BE2C (cell line): ENCODE results near the gene ENOX1.

ENCODE experiments used
- DNase-seq: peaks from one replicate; pipeline ENCODE4 v3.0.0-alpha.2; 2020
- H3K27me3 ChIP-seq: fragments of 250-450 bp; sonication (Bioruptor Pico); 2 replicates; pipeline ENCODE4 v1.5.1; 2020; ENCODE audit warnings: mild to moderate bottlenecking
- H3K36me3 ChIP-seq: fragments of 250-450 bp; sonication (Bioruptor Pico); 2 replicates; pipeline ENCODE4 v1.5.1; 2020; ENCODE audit warnings: mild to moderate bottlenecking
- H3K4me1 ChIP-seq: fragments of 250-450 bp; sonication (Bioruptor Pico); 2 replicates; pipeline ENCODE4 v1.5.1; 2020
- H3K4me3 ChIP-seq: 2 replicates; pipeline ENCODE4 v1.5.1; 2011; ENCODE audit warnings: low read depth, low read length
- H3K9me3 ChIP-seq: fragments of 250-450 bp; sonication (Bioruptor Pico); 2 replicates; pipeline ENCODE4 v1.5.1; 2020
- TF ChIP-seq, protein P1 (sequence below): IDR thresholded peaks from 2 replicates; pipeline ENCODE4 v1.5.1; 2012; ENCODE audit warnings: mild to moderate bottlenecking, low read depth, low read length

Gene ENOX1

DNA sequence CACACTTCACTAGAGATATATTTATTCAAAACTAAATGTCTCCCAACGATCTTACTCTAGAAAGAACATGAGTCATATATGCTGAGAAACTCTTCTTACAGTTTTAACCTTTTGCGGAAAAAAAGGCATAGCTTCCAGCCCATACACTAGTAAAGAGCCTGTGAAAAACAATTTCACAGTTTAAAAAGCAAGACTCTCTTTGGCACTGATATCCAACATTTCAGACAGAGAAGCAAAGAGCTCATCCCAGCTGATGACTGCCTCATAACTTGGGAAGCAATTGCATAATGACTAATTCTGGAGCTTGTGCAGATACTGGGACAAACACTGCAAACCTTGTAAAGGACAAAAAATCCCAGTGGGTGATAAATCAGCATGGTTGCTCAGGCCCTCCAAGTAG is 88.0 kb downstream of the ENOX1 start:
- Histone ChIP-seq H3K4me3 (no peak overlapping the region), H3K36me3 (no peaks in the 10 kb centered on the region), H3K9me3 (no peaks in the 10 kb centered on the region), H3K4me1 (peaks cover 13% of the 10 kb centered on the region; the same call in 1 of the 2 replicates), H3K27me3 (no peaks in the 10 kb centered on the region)
- TF ChIP-seq, protein P1, sequence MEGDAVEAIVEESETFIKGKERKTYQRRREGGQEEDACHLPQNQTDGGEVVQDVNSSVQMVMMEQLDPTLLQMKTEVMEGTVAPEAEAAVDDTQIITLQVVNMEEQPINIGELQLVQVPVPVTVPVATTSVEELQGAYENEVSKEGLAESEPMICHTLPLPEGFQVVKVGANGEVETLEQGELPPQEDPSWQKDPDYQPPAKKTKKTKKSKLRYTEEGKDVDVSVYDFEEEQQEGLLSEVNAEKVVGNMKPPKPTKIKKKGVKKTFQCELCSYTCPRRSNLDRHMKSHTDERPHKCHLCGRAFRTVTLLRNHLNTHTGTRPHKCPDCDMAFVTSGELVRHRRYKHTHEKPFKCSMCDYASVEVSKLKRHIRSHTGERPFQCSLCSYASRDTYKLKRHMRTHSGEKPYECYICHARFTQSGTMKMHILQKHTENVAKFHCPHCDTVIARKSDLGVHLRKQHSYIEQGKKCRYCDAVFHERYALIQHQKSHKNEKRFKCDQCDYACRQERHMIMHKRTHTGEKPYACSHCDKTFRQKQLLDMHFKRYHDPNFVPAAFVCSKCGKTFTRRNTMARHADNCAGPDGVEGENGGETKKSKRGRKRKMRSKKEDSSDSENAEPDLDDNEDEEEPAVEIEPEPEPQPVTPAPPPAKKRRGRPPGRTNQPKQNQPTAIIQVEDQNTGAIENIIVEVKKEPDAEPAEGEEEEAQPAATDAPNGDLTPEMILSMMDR: no peak
- no peak for DNase-seq

DNA sequence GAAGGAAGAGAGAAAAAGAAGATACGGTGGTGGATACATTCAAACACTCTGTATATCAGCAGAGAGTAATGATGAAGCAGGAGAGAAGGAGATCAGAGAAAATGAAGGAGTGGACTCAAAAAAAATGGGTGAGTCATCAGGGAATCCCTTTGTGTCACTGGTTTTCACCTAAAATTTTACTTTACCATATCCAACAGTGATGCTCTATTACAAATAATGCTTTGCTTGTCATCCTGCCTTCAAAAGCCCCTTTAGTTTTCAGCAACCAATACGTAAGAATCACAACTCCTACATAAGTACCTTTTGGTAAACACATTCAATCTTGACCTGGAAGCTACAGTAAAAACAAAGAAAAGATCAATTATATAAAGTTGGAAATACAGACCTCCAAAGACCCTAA is 88.8 kb downstream of the ENOX1 start:
- Histone ChIP-seq H3K27me3 (no peaks in the 10 kb centered on the region), H3K4me1 (peaks cover 9% of the 10 kb centered on the region; the same call in 1 of the 2 replicates), H3K9me3 (no peaks in the 10 kb centered on the region), H3K36me3 (no peaks in the 10 kb centered on the region), H3K4me3 (no peak overlapping the region)
- TF ChIP-seq, protein P1: no peak
- no peak for DNase-seq

DNA sequence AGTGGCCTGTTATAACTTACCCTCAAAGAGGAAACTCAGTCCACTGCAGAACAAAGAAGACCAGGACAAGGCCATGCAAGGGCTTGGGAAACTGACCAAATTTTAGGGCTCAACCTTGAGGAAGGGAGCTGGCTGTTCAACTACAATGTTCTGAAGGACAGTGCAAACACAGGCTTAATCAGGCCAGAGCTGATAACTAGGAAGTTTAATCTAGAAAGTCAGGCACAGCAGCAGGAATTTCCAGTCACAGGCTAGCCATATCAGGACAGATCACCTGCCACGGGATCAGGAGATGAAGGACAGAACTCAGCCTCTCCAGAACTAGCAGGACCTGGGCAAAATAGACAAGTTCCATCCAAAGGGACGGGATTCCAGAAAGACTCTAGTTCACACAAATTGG is 89.4 kb downstream of the ENOX1 start:
- H3K9me3 ChIP-seq: no peaks in the 10 kb centered on the region
- peaks cover 9% of the 10 kb centered on the region; the same call in 1 of the 2 replicates for H3K4me1 ChIP-seq
- no peaks in the 10 kb centered on the region for H3K36me3 ChIP-seq
- TF ChIP-seq, protein P1: no peak
- H3K27me3 ChIP-seq: no peaks in the 10 kb centered on the region
- H3K4me3 ChIP-seq: no peak overlapping the region
- no peak for DNase-seq

DNA sequence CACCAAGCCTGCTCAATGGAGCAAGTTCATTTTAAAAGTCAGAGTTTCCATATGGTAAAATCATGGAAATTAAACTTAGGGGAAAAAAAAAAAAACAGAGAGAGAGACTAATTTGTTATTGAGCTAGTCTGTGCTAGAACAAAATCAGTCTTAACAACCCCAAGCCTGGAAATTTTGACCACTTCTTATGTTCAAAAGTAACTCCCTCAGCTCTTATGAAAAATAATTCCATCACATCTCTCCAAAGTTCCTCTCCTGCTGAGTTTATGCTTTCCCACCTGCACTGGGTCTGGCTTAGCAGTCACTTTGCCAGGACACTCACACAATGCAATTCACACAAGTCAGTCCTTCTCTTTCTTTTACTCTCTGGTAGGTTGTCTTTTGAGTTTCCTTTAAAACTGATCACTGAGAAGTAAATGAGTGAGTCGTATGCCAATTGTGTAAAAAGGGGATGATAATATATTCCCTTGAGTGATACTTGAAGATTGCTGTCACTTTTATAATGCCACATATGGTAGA is 92.6 kb downstream of the ENOX1 start:
- no peak overlapping the region for H3K4me3 ChIP-seq
- TF ChIP-seq, protein P1: no peak
- H3K36me3 ChIP-seq: no peaks in the 10 kb centered on the region
- DNase-seq: no peak
- no peaks in the 10 kb centered on the region for H3K27me3 ChIP-seq
- H3K4me1 ChIP-seq: peaks cover 5% of the 10 kb centered on the region
- no peaks in the 10 kb centered on the region for H3K9me3 ChIP-seq

DNA sequence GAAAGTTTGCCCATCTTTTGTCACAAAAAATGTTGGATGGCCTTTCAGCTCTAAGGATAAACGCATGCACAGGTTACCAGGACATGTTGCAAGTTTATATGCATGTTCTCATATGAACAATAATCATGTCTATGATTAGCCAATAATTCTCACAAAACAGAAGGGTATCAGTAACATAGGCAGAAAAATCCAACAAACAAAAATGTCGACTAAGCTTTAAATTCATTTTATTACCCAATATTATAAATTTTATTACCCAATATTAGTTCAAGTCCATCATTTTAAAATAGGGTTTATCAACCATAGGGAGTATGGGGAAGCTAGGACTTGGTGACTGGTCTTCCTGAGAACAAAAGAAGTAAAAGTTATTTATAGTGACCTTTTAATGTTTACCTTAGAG is 93.1 kb downstream of the ENOX1 start:
- H3K4me1 ChIP-seq: peaks cover under 1% of the 10 kb centered on the region
- H3K4me3 ChIP-seq: no peak overlapping the region
- H3K36me3 ChIP-seq: no peaks in the 10 kb centered on the region
- TF ChIP-seq, protein P1: no peak
- DNase-seq: no peak
- H3K9me3 ChIP-seq: no peaks in the 10 kb centered on the region
- no peaks in the 10 kb centered on the region for H3K27me3 ChIP-seq

DNA sequence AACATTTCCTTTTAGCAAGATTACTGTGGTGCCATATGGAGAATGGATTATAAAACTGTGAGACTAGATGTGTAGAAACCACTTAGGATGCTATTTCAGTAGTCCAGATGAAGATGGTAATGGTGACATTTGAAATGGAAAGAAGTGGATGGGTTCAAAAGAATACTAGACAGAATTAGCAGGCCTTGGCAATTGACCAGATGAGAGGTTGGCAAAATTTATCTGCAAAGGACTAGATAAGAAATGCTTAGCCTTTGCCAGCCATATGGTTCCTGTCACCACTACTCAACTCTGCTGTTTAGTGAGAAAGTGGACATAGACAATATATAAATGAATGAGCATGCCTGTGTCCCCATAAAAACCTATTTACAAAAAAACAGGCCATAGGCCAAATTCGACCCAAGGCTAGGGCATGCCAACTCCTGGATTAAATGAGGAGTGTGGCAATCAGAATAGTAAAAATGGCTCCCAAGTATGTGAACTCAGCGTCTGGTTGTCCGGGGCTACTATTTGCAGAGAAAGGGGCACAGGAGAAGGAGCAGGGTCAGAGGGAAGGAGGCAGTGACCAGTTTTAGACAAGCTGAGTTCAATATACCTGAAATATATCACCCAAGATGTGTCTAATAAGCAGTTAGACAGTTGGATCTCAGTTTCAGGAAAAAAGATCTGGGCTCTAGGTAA is 98.4 kb downstream of the ENOX1 start:
- H3K4me1 ChIP-seq: peaks cover 15% of the 10 kb centered on the region
- no peaks in the 10 kb centered on the region for H3K27me3 ChIP-seq
- TF ChIP-seq, protein P1: no peak
- H3K9me3 ChIP-seq: no peaks in the 10 kb centered on the region
- no peak overlapping the region for H3K4me3 ChIP-seq
- H3K36me3 ChIP-seq: no peaks in the 10 kb centered on the region
- peak; percentile 42 for DNase-seq
